Transverse colon (tissue), 4 donors: ENCODE results near the gene CRMP1. TPM values are rescaled to one million over a fixed set of nuclear protein-coding genes. Genes with fewer than 3 reads are reported as not detected.

Experiments
- DNase-seq: peaks from one replicate; pipeline ENCODE4 v3.0.0-alpha.2; 2019
- H3K27ac ChIP-seq, 4 donors: fragments of 200-600 bp; sonication (generic); 2 replicates each; pipeline ENCODE4 v1.5.1; 2016 to 2018; ENCODE audit warnings: inconsistent platforms in 4 of 4
- H3K27me3 ChIP-seq: fragments of 200-600 bp; sonication (generic); 2 replicates; pipeline ENCODE4 v1.5.1; 2017; ENCODE audit warnings: inconsistent platforms
- H3K36me3 ChIP-seq, 4 donors: fragments of 200-600 bp; sonication (generic); 2 replicates each; pipeline ENCODE4 v1.5.1; 2017 to 2019; ENCODE audit warnings: inconsistent platforms in 4 of 4
- H3K4me1 ChIP-seq, 4 donors: fragments of 200-600 bp; sonication (generic); 2 replicates each; pipeline ENCODE4 v1.5.1; 2017 to 2020; ENCODE audit warnings: inconsistent platforms in 4 of 4
- H3K4me3 ChIP-seq, 4 donors: fragments of 200-600 bp; sonication (generic); 1 replicate in 1 of 4; 2 replicates in 3 of 4; pipeline versions ENCODE4 v1.5.1 to v1.6.1; 2017 to 2019; ENCODE audit warnings: inconsistent platforms in 4 of 4
- H3K9me3 ChIP-seq, 2 donors: fragments of 200-600 bp; sonication (generic); 2 replicates each; pipeline ENCODE4 v1.5.1; 2017 to 2019; ENCODE audit warnings: inconsistent platforms in 2 of 2
- CTCF ChIP-seq, 5 experiments: fragments of 200-600 bp in 3 of 5; fragments of 450-650 bp in 2 of 5; sonication (generic) in 3 of 5; IDR thresholded peaks; 1 replicate in 2 of 5; 2 replicates in 3 of 5; pipeline ENCODE4 v1.5.1; 2016 to 2017; ENCODE audit warnings: antibody characterized with exemption in 5 of 5, inconsistent platforms in 3 of 5, mild to moderate bottlenecking in 2 of 5, moderate library complexity in 1 of 5
- EP300 ChIP-seq: sonication (generic); formaldehyde crosslinking; IDR thresholded peaks from one replicate; pipeline ENCODE4 v1.6.1; 2017; ENCODE audit warnings: antibody characterized with exemption, low read depth
- POLR2A ChIP-seq: fragments of 450-650 bp; IDR thresholded peaks from one replicate; pipeline ENCODE4 v1.6.1; 2016; ENCODE audit warnings: antibody characterized with exemption, mild to moderate bottlenecking, moderate library complexity
- POLR2AphosphoS5 ChIP-seq, 3 donors: sonication (generic); formaldehyde crosslinking; IDR thresholded peaks; one replicate each; pipeline ENCODE4 v1.6.1; 2016; ENCODE audit warnings: antibody characterized with exemption in 3 of 3
- WGBS, 2 donors: methylation state at CpG; one replicate each; pipeline ENCODE4 v1.1.5; 2018; ENCODE audit warnings: low coverage in 1 of 2; 5-methylcytosine and 5-hydroxymethylcytosine counted together
- in situ Hi-C, 4 donors: fragments of 200-750 bp; cut with MboI; loops; one replicate each; pipeline versions ENCODE4 v1.15.0 to v1.15.1; 2017; ENCODE audit warnings: low sequenced_read_pairs in 3 of 4, low pct_ligation_motif_present in 1 of 4, low pct_unique_long_range_greater_than_20kb in 1 of 4
- intact Hi-C: fragments of 100-400 bp; cut with DNase I; formaldehyde crosslinking; loops from one replicate; pipeline ENCODE4 v1.15.1; 2023; ENCODE audit warnings: low total_unique reads
- total RNA-seq, 4 donors: library from RNA; depleted of rRNA; stranded (reverse); fragments of >200 nt; gene quantifications; one replicate each; pipeline ENCODE4 v1.1.0, GENCODE V29; 2016

CRMP1 gene
- total RNA-seq, 4 donors from 2014 or later = 0.55 to 3.0 (median 2.1) TPM; not detected in 1

- WGBS, 2 donors = 88 to 95% methylated on average over 5 to 11 of the region's 11 CpGs
- Histone ChIP-seq H3K4me1 (no peaks in the 10 kb centered on the region), H3K27me3 (no peaks in the 10 kb centered on the region), H3K9me3 (no peaks in the 10 kb centered on the region), H3K4me3 (no peak overlapping the region), H3K27ac (no peak overlapping the region), H3K36me3 (peaks cover 0 to 3% (median 0%) of the 10 kb centered on the region in 4 donors)
- no peak for TF ChIP-seq EP300
- no peak for TF ChIP-seq POLR2A
- TF ChIP-seq CTCF (IDR thresholded peaks at IDR 0.05) = no peak
- in situ Hi-C loops (loop anchor here in 2 of 4 donors (25.0 kb wide), 2 partner anchors 818 to 1318 kb away; no protein-coding TSS in a partner anchor), intact Hi-C loops (no loop called here)
- no peak for DNase-seq
Measured at GRCh38 chr4:5805270-5805669, 87.6 kb downstream of the CRMP1 start.

- in situ Hi-C loops (loop anchor here in 2 of 4 donors (25.0 kb wide), 2 partner anchors 817 to 1317 kb away; no protein-coding TSS in a partner anchor), intact Hi-C loops (no loop called here)
- Histone ChIP-seq H3K27ac (no peak overlapping the region), H3K4me3 (no peak overlapping the region), H3K4me1 (no peaks in the 10 kb centered on the region), H3K9me3 (no peaks in the 10 kb centered on the region), H3K36me3 (no peaks in the 10 kb centered on the region), H3K27me3 (no peaks in the 10 kb centered on the region)
- WGBS, 2 donors = 94% methylated on average over 14 of the region's 14 CpGs; no CpG with 5 or more reads in 1 of the 2 donors
- TF ChIP-seq POLR2AphosphoS5 (IDR thresholded peaks at IDR 0.05) (no peak), CTCF (IDR thresholded peaks at IDR 0.05) (no peak), POLR2A (no peak)
- no peak for DNase-seq
Measured at GRCh38 chr4:5804656-5805055, 88.2 kb downstream of the CRMP1 start.

- Histone ChIP-seq H3K4me3 (no peak overlapping the region), H3K4me1 (no peaks in the 10 kb centered on the region), H3K9me3 (no peaks in the 10 kb centered on the region), H3K36me3 (no peaks in the 10 kb centered on the region), H3K27me3 (no peaks in the 10 kb centered on the region), H3K27ac (no peak overlapping the region)
- WGBS, 2 donors = 73 to 90% methylated on average over 3 to 12 of the region's 12 CpGs
- intact Hi-C loops = no loop called here
- in situ Hi-C loops = loop anchor here in 2 of 4 donors (25.0 kb wide), 2 partner anchors 815 to 1315 kb away; no protein-coding TSS in a partner anchor
- DNase-seq = no peak
- TF ChIP-seq CTCF (IDR thresholded peaks at IDR 0.05) (no peak), POLR2AphosphoS5 (IDR thresholded peaks at IDR 0.05) (no peak), POLR2A (no peak), EP300 (no peak)
Measured at GRCh38 chr4:5802565-5802964, 90.3 kb downstream of the CRMP1 start.

GRCh38 chr4:5801696-5802095 is 91.2 kb downstream of the CRMP1 start:
- no peaks in the 10 kb centered on the region for H3K36me3 ChIP-seq
- in situ Hi-C loops (loop anchor here in 2 of 4 donors (25.0 kb wide), 2 partner anchors 814 to 1314 kb away; no protein-coding TSS in a partner anchor), intact Hi-C loops (no loop called here)
- no peak overlapping the region for H3K27ac ChIP-seq
- H3K9me3 ChIP-seq = no peaks in the 10 kb centered on the region
- no peak overlapping the region for H3K4me3 ChIP-seq
- TF ChIP-seq POLR2A (no peak), EP300 (no peak), POLR2AphosphoS5 (IDR thresholded peaks at IDR 0.05) (no peak), CTCF (IDR thresholded peaks at IDR 0.05) (no peak)
- no peak for DNase-seq
- H3K4me1 ChIP-seq = no peaks in the 10 kb centered on the region
- H3K27me3 ChIP-seq = no peaks in the 10 kb centered on the region
- WGBS, 2 donors = 78 to 87% methylated on average over 4 to 13 of the region's 13 CpGs
